ENCODE data around the gene COLEC12.

GRCh38 chr18:371609-371982 lies 128.9 kb downstream of the COLEC12 start:
- TF ChIP-seq POLR2AphosphoS5 (IDR thresholded peaks at IDR 0.05; ENCODE audit: borderline replicate concordance, low read depth, low read length), result no peak
- no peak for TF ChIP-seq EZH2 (IDR thresholded peaks at IDR 0.05)
- no peak for TF ChIP-seq FOXP2 (optimal IDR thresholded peaks at IDR 0.05; ENCODE audit: control extremely low read depth, extremely low read length, insufficient read depth)
